GM12864 (cell line): ENCODE data around the gene TXNL4B.

ENCODE experiments used
- DNase-seq: peaks from one replicate; pipeline ENCODE4 v3.0.0-alpha.2; 2011; ENCODE audit warnings: low read depth
- H3K4me3 ChIP-seq: 2 replicates; pipeline ENCODE4 v1.5.1; 2011; ENCODE audit warnings: mild to moderate bottlenecking, low read depth, low read length, control low read depth
- TF ChIP-seq, protein P1 (sequence below): IDR thresholded peaks from 2 replicates; pipeline ENCODE4 v1.5.1; 2011; ENCODE audit warnings: low read depth, mild to moderate bottlenecking, moderate library complexity, low read length, control low read depth, inconsistent platforms; ENCODE audit errors: missing control alignments

TXNL4B gene

DNA sequence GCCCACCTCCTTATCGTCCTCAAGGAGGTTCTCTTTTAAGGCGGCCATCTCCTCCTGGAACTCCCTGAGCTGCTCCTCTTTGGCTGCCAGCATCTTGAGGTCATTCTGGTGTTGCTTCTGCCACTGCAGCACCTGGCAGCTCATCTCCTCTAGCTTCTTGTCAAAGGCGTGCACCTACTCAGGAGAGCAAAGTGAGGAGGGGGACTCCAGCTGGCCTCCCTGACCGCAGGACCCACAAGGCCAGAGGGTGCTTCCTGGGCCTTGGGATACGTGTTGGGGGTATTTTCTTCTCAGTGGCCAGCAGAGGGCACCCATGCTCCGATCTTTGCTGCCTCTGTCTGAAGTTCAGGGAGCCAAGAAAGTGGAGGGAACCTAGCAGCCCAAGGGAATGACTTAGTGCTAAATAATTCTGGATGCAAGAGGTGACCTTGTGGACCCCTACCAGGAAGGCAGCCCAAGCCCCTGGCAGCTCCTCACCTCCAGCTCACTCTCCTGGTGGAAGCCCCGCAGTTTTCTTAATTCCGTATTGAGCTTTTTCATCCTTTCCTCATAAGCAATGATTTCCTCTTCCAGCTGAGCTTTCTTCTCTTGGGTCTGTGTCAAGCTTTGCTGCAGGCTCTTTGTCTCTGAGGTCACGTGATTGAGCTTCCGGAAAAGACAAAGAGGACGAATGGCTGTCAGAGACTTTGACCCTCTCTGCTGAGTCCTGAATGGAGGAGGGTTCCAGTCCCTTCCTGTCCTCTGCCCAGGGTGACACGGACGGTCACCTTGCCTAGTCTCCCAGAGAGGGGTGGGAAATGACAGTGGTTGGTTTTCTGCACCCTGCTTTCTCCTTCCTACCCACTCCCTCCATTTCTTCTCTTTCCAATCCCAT is 31.6 kb upstream of the TXNL4B start:
- TF ChIP-seq, protein P1, sequence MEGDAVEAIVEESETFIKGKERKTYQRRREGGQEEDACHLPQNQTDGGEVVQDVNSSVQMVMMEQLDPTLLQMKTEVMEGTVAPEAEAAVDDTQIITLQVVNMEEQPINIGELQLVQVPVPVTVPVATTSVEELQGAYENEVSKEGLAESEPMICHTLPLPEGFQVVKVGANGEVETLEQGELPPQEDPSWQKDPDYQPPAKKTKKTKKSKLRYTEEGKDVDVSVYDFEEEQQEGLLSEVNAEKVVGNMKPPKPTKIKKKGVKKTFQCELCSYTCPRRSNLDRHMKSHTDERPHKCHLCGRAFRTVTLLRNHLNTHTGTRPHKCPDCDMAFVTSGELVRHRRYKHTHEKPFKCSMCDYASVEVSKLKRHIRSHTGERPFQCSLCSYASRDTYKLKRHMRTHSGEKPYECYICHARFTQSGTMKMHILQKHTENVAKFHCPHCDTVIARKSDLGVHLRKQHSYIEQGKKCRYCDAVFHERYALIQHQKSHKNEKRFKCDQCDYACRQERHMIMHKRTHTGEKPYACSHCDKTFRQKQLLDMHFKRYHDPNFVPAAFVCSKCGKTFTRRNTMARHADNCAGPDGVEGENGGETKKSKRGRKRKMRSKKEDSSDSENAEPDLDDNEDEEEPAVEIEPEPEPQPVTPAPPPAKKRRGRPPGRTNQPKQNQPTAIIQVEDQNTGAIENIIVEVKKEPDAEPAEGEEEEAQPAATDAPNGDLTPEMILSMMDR = peak; percentile 84
- peak; percentile 46 for DNase-seq
- no peak overlapping the region for H3K4me3 ChIP-seq

DNA sequence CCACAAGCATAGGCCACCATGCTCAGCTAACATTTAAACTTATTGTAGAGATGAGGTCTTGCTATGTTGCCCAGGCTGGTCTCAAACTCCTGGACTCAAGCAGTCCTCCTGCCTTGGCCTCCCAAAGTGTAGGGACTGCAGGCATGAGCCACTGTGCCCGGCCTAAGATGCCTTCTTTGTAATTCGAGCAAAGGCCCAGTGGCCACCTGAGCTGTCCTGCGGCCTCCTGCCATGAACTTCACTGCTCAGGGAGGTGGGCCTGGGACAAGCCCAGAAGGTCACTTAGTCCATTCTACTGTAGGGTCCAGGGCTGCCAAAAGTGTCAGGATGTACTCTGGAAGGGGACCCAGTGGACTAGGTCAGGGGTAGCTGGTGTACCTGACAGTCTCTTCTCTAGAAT is 30.7 kb upstream of the TXNL4B start:
- TF ChIP-seq, protein P1 = no peak
- DNase-seq = no peak
- no peak overlapping the region for H3K4me3 ChIP-seq

DNA sequence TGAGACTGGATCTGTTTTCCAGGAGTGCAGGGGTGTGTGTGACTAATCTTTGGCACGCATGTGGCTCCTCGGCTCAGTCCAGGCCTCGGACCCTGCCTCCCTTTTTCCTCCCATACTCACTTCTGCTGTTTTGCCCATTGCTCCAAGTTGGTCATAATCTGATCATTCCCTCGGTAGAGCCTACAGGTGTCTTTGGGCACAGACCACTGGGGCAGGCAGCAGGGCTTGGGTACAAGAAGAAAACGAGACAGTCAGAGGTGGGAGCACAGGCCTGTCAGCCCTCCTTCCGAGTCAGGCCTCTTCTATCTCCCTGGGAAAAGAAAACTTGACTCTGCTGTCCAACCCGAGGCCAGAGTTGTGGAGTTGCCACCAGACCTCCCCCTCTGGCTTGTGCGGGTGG is 30.0 kb upstream of the TXNL4B start:
- H3K4me3 ChIP-seq = no peak overlapping the region
- TF ChIP-seq, protein P1 = no peak
- DNase-seq = no peak

DNA sequence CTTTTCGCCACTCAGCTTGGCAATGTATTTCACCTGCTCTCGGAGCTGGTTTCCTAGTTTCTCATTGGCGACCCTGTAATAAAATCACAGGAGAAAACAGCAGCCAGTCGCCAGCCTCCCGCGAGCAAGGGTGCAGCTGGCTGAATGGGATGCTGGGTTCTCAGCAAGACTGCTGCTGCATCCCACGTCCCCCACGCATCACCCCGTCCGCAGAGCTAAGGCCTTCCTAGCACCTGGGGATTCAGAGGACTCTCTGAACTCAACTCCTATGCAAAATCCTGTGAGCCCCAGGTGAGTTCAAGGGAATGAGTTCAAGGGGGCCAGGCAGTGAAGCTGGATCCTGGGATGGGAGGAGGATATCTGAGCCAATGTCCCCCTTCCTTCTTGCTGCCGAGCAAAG is 29.5 kb upstream of the TXNL4B start:
- DNase-seq = no peak
- TF ChIP-seq, protein P1 = no peak

DNA sequence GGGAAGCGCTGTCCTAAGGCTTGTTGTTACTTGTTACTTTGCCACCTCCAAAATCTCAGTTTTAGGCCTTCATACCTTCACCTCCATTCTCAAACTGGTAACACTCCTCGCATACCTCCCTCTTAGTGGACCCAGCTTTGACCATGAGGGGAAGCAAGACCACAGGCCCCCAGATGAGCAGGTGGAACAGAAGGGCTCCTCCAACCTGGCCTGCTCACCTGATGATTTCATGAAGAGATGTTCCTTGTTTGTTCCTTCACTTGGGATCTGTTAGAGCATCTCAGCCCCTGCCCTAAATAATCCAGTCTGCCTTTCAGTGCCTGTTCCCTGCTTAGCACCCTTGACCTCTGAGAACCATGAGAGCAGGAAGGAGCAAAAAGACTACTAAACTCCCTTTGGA is 28.9 kb upstream of the TXNL4B start:
- no peak overlapping the region for H3K4me3 ChIP-seq
- TF ChIP-seq, protein P1 = no peak
- no peak for DNase-seq

More for the DNA sequence above, 29.5 kb upstream of the TXNL4B start:
- H3K4me3 ChIP-seq = no peak overlapping the region

DNA sequence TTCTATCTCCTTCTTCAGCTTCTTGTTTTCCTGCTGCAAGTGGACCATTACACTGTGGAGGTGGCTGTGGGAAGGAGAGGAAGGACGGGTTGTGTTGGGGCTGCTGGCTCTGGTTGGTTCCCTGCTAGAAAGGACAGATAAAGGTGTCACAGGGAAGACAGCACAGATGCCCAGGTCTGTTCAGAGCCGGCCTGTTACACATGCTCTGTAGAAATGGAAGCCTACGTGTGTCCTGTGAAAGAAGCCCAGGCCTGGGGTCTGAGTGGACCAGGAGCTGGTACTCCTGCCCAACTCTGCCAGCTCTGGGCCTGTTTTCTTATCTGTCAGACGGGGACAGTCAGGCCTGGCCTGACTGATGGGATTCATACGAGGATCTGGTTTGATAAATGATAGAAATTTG is 26.6 kb upstream of the TXNL4B start:
- no peak overlapping the region for H3K4me3 ChIP-seq
- TF ChIP-seq, protein P1 = no peak
- no peak for DNase-seq

DNA sequence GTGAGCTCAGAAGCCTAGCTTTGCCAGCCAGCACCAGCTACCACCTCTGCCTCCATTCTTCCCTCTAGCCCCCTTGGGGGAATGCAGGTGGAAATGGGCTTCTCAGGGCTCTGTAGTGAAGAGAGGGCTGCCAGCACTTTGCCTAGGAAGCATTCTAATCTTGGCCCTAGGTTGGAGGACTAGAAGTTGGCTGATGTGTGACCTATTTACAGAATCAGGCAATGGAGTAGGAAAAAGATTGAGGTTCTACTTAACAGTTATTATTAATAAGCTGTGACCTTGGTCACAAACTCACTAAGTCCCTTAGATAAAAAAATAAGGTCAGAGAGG is 20.2 kb upstream of the TXNL4B start:
- no peak for DNase-seq
- TF ChIP-seq, protein P1 = no peak
- H3K4me3 ChIP-seq = no peak overlapping the region
